HuH-7.5 (cell line): ENCODE measurements around the gene SLC35C1.
A peak's percentile ranks its signal among the peaks of the same experiment; 100 is the strongest.

Source experiments
- DNase-seq: peaks from one replicate; pipeline ENCODE4 v3.0.0; 2011; ENCODE audit warnings: low spot score

SLC35C1 gene

DNA sequence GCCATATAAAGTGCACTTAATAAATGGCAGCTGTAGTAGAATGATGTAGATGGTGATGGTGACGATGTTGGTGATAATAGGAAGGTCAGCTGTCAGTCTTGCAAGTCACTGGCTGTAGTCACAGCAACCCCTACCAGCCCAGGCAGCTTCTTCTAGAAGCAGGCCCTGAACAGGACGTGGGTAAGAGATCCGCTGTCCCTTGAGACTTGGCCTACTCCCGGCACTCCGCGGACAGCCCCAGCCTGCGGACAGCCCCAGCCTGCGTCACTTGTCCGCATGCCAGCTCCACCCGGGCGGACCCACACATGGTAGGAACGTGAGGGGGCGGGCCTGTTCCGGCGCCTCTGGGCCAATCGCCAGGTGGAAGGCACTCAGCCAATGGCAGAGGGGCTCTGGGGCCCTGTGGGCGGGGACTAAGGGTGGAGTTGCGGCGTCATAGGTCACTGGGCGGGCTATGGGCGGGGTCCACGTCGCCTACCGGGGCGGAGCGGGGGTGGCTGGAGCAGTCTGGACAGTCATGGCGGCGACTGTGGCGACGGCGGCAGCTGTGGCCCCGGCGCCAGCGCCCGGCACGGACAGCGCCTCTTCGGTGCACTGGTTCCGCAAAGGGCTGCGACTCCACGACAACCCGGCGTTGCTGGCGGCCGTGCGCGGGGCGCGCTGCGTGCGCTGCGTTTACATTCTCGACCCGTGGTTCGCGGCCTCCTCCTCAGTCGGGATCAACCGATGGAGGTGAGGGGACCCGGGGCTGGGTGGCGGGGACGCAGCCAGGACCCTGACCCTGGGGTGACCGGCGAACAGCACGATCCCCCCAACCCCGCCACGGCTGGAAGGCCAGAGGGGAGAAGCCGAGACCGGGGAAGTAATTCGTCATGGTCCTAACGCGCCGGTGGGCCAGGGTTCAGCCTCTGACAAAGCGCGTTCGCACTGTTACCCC lies 42.3 kb downstream of the SLC35C1 start, which contains the start of gene CRY2:
Gene CRY2 (plus strand): TSS at position 502 of the 937 bp plus-strand sequence. CDS start 16 bp downstream, at position 518.
- peak; percentile 87 for DNase-seq

DNA sequence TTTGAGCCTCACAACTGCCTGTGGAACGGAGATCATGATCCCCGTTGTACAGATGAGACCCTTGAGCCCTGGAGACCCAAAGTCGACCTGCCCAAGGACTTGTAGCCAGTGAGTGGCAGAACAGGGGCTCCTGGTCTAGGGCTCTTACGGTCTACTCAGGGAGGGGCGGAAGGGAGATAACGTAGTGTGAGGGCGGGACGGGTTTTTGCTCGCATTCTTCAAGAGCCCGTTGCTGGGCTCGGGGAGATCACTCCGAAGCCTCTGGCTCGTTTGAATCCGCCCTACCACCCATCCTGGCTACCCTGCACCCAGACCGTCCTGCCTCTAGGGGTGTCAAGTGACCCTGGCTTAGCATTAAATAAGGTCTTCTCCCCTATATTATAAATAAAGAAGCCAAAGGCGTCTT lies 43.0 kb downstream of the SLC35C1 start:
- DNase-seq, result peak; percentile 36

DNA sequence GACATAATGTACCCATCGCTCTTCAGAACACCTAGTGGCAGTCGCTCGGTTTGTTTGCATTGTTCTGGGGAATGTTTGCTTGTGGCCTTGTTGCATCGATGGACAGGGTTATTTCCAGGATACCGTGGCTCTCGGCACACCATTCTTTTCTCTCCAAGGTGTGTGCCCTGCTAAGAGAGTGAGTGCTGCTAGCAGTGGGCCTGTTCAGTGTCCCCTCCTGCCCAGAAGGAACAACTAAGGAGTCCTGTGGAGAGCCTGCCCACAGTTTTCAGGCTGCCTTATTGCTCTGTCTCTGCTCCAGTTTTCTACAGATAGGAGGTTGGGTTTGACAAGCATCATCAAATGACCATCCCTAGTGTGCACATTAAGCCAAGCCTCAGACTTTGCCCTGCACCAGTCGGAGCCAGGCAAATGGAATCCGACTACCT lies 43.7 kb downstream of the SLC35C1 start:
- peak; percentile 43 for DNase-seq

DNA sequence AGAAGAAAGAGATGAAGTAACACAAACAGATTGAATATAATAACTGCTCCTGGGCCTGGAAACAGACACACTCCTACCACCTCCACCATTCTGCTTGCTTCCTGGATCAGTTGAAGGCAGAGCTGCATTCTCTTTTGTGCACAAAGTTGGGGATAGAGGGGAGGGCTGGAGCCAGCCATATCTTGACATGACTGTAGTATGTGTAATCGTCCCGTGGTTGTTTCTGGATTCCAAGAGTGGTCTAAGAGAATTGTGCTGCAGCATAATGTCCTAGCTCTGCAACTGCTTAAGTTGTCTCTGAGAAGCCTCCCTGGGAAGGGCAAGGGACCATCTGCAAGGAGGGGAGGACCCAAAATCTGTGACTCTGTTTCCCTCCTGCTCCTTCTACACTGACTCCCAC lies 45.5 kb downstream of the SLC35C1 start:
- no peak for DNase-seq

DNA sequence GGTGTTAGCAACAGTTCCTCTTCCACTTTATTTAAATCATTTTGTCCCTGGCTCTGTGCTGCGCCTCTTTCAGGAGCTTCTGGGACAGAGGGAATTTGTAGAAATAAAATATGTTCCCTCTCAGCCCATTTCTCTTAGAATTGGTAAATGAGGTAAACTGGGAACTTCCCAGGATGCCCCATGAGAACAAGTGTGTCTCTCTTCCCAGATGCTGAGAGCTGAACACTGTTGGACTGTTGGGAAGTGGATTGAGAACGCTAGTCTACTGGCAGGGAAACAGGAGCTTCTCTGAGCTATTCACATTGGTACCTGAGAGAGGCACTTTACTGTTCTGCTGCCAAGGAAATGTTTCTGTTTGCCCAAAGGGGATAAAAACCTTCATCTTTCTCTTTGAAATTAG lies 46.3 kb downstream of the SLC35C1 start:
- no peak for DNase-seq

DNA sequence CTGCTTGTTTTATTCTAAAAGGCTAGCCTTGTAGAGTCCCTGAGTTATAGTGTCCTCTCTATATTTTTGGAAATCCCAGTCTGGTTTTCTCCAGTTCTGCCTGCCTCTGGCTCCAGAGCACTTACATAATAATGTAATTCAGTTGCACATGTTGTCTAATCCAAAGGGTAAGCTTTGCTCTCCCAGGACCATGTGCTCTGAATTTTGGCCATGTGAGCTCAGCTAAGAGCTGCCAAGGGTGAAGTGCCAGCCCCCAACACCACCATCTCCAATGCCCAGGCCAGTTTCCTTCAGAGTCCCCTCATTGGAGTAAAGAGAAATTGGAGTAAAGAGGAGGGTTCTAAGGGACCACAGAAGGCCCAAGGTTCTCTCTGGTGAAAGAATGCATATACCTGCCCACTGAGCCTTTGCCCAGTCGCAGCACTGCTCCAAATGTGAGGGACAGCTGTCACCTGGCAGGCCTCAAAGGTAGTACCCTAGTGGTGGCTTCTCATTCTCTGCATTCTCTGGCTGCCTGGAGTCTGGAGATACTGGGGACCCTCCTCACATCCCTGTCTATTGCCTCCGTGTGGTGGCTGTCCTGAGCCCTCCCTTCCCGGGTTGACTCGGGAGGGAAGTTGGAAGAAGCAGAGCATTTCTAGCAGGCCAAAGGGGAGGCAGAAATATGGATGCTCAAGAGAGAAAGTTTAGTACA lies 47.2 kb downstream of the SLC35C1 start:
- DNase-seq, result no peak

DNA sequence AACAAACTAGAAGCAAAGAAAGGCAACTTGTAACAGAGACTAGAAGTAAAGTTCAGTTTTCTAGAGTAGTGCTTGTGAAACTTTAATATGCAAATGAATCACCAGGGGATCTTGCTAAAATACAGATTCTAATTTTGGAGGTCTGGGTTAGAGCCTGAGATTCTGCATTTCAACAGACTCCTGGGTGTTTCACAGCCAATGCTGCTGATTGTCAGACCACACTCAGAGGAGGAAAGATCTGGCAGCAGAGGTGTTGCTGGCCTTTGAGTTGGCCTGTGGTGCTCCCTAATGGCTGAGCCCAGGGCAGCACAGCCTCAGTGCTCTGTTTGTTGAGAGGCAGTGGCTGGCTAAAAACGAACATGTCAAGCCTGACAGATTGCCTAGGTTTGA lies 47.8 kb downstream of the SLC35C1 start:
- no peak for DNase-seq

DNA sequence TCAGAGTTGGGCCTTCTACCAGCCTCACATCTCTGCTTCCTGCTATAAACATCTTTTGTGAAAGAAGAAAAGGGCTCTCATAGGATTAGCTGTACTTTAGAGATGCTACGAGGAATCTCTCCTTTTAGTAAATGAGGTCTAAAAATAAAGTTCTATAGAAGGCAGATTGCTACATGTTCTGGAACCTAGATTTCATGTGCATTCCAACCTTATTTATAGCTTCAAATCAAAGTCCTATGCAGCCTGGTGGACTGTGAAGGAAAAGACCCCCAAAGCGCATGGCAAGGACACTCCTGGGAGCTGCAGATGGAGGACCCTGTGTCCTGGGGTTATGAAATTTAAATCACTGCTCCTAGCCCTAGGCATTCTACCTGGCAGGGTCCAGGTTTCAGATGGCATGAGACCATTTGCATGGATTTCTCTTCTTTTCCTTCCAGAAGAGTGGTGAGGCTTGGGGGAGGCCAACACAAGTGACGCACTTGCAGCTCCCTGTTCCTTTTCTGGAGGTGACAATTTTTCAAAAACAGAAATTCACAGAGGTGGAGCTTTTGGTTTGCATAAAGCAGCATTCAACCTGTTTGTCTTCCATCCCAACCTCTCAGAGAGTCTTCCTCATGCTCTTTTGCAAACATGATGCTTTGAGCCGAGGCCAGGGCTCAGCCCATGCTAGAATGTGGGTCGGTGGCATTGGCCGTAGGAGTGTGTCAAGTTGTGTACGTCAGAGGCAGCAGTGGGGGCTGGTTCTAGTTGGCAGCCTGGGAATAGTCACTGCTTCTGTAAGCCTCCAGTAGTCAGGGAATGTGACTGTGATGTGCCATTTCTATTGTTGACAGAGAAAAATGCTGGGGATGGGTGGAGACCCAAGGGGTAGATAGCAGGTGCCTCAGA lies 48.6 kb downstream of the SLC35C1 start:
- no peak for DNase-seq

DNA sequence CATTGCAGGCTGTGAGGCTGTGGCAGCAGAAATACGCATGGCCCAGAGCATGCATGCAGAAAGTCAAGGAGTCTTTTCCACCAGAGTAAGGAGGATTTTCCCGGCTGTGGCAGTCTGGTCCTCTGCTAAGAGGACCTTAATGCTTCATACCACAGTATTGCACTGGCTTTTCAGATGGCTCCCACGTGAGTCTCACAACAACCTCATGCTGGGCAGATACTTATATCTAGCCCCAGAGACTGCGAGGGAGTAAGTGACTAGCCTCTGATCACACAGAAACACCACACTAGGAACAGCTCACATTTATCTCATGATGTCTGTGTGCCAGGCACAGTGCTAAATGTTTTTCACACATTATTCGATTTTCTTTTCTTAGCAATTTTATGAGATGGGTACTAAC lies 50.4 kb downstream of the SLC35C1 start:
- no peak for DNase-seq

DNA sequence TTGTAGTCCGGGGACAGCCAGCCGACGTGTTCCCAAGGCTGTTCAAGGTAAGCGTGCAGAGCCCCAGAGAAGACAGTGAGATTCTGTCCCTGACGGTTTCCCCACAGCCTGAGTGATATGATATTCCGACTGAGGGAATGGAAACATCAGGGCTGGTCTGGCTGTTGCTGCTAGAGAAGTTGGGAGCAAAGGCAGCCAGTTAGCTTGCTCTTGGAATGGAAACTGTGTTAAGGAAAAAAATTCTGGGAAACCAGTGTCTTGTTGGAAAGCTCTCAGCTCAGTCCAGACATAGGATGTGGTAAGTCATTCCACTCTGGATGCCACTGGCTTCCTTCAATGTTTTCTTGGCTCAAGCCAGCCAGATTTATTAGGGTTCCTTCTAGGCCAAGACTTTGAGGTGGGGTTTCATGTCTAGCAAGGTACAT lies 51.1 kb downstream of the SLC35C1 start:
- no peak for DNase-seq

DNA sequence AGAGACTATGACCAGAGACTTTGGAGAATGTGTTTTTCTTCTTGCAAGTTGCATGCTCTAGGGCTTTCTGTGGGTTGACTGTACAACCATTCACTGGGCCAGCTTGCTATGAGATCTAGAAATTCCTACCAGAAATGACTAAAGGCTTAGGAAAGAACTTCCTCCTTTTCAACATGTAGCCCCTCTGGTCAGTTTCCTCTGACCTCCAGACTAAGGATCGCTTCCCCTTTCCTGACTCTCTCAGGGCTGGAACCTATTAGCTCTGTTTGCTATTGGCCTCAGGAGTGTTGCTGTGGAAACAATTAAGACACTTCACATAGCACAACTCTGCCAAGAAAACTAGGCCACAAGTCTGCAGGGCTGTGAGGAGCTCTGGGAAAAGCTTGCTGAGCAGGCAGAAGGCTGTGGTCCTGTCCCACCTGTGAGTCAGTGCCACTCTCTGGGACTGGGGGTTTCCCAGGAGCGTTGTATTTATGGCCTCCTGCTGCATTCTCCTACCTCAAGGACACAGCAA lies 53.1 kb downstream of the SLC35C1 start:
- DNase-seq, result no peak

DNA sequence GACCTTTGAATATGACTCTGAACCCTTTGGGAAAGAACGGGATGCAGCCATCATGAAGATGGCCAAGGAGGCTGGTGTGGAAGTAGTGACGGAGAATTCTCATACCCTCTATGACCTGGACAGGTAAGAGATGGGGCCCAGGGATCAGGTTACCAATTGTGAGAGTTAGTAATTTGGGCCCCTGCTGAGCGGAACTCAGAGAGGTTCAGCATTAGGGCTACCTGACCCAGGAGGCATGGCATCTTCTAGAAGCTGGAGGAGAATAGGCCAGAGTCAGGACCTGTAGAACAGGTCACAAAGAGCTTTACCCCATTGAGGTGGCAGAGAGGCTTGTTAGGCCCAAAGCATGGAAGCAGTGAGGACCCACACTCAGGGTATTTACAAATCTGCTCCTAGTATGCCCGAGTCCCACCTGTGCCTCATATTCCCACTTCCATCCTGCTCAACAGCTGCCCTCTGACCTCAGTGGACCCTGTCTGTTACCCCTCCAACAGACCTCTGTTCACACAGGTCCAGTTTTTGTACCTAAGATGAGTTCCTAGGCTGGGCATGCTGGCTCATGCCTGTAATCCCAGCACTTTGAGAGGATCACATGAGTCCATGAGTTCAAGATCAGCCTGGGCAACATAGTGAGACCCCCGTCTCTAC lies 53.9 kb downstream of the SLC35C1 start:
- DNase-seq, result no peak

DNA sequence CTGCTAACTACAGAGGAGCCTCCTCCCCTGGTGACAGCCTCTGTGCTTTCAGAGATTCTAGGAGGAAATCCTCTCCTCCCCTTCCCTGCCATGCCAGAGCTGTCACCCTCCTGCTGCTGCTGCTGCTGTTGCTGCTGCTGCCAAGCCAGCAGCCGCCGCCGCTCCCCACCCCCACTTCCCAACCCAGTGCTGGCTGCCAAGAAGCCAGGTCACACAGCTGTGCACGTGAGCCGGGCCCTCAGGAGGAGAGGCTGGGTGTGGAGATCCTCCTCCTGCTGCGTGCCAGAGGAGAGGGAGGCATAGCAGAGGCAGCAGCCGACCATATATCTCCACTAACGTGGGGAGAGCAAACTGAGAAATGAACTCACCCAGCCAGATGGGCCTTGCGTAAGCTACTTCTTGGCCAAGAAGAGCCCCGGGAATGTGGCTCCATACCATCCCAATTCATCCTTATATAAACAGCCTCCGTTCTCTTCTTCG lies 54.8 kb downstream of the SLC35C1 start:
- no peak for DNase-seq

DNA sequence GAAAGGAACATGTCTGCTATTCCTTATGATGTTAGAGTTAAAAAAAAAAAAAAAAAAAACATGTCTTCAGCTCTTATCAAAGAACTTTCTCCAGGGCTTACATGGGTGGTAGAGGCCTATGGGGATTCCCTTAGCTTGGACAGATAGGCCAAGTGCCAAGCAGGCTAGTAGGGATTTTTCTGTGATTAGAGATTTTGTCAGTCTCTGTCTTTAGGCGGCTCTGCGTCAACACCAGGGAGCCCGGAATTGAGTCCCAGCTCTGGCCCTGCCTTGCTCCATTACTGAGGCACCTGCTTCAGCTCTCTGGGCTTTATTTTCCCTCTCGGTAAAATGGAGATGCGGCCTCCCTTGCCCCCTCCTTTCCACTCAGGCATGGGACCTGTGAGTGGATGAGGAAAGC lies 55.4 kb downstream of the SLC35C1 start:
- DNase-seq, result no peak

DNA sequence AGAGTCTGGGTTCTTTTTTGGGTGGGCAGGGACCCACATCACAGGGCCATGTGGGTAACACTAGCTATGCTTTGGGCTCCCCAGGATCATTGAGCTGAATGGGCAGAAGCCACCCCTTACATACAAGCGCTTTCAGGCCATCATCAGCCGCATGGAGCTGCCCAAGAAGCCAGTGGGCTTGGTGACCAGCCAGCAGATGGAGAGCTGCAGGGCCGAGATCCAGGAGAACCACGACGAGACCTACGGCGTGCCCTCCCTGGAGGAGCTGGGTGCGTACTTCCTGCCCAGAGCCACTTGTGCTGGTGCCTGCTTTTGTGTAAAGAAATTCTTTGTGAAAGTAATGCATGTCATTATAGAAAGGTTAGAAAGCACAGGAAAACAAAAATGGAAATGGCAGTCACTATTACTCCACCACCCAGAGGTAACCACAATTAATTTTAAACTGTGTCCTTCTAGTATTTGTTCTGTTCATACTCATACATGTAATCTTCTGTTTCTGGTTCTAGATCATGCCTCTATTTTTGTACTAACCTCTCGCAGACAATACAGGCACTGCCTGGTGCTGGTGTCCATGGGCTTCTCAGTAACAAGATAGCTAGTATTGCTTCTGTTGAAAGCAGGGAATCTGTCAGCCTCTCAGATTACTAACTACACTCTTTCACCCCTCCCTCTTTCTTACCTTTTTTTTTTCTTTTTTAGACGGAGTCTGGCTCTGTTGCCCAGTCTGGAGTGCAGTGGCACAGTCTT lies 56.0 kb downstream of the SLC35C1 start:
- DNase-seq, result no peak
